SK-N-MC (cell line): Measurements from ENCODE around the gene BANP.
"Not testable (repeated sequence)": the region's sequence is repeated elsewhere in the genome, so short reads cannot be mapped to it uniquely, and the experiment has no call there.

Experiments
- EZH2 ChIP-seq: fragments of 200-600 bp; sonication (generic); IDR thresholded peaks from one replicate; pipeline ENCODE4 v1.6.1; 2017; ENCODE audit warnings: antibody characterized with exemption
- FOXP2 ChIP-seq: optimal IDR thresholded peaks from 2 replicates; pipeline ENCODE3; 2011; ENCODE audit warnings: mild to moderate bottlenecking, moderate library complexity; ENCODE audit not compliant: insufficient read depth; ENCODE audit errors: extremely low read length, control extremely low read depth
- POLR2AphosphoS5 ChIP-seq: IDR thresholded peaks from 2 replicates; pipeline ENCODE4 v1.6.1; 2012; ENCODE audit warnings: mild to moderate bottlenecking, low read depth, low read length, borderline replicate concordance

DNA sequence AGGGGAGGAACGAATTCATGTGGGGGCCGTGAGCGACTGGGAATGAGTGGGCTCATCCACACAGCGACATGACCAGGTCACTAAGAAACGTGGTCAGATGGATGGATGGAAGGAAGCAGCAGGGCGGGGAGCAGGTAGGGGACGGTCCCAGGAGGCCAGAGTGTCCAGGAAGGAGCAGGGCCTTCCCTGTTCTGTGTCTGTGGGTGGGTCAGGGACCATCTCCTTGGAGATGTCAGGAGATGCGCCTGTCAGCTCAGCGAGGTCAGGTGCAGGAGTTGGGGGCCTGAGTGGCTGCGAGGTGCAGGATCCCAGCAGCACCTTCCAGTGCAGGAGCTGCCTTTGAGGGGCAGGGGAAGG, 85.4 kb downstream of the BANP start:
- TF ChIP-seq EZH2, POLR2AphosphoS5, FOXP2: not testable (repeated sequence)
